DMS53 treated with DMSO at 0.1 percent for 48 hours (cell line): Measurements from ENCODE around the gene SYCP2L.
"Not testable (repeated sequence)": the region's sequence is repeated elsewhere in the genome, so short reads cannot be mapped to it uniquely, and the experiment has no call there.

Experiments
- DNase-seq: peaks from one replicate; lab custom pipeline; 2025; ENCODE audit not compliant: unreplicated experiment; lab: John Stamatoyannopoulos, UW

The SYCP2L gene

DNA sequence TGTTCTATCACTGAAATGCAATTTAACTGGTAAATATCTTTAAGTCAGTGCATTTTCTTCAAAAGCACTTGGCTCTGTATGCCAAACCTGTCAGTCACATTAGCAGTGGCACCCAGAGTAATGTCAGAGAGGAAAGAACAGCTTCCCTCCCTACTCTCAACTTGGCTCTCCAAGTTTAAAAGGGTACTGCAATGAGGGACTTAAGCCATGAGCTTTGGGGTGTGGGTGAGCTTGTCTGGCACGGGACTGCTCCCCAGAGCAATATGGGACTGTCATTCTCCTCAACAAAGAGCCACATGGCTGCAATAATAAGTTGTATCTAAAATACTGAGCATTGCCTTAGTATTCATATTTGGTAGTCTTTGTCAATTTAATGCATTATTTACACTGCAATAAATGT is 9.0 kb upstream of the SYCP2L start:
- no peak for DNase-seq

DNA sequence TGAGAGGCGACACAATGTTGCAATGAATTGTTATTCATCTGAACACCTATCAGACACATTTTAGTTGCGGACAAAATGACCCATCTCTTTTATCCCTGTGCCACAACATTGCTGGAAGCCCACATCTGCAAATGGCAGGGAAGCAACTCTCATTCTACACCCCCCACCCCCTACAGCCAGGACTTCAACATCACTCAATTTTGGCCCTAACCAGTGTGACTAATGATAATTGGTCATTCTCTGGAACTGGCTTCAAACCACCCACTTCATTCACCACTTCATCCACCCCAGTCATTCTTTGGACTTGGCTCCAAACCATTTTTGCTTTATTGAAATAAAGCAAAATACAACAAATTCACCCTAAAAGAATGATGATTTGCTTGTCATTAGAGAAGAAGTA is 6.5 kb upstream of the SYCP2L start:
- no peak for DNase-seq

DNA sequence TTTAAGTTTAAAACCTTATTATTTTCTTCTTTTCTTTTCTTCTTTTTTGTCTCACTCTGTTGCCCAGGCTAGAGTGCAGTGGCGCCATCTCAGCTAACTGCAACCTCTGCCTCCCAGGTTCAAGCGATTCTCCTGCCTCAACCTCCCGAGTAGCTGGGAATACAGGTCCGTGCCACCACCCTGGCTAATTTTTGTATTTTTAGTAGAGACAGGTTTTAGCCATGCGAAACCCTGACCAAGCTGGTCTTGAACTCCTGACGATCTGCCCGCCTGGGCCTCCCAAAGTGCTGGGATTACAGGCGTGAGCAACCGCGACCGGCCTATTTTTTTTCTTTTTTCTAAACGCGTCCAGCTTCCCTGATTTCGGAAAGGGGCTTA is 4.6 kb upstream of the SYCP2L start:
- not testable (repeated sequence) for DNase-seq

DNA sequence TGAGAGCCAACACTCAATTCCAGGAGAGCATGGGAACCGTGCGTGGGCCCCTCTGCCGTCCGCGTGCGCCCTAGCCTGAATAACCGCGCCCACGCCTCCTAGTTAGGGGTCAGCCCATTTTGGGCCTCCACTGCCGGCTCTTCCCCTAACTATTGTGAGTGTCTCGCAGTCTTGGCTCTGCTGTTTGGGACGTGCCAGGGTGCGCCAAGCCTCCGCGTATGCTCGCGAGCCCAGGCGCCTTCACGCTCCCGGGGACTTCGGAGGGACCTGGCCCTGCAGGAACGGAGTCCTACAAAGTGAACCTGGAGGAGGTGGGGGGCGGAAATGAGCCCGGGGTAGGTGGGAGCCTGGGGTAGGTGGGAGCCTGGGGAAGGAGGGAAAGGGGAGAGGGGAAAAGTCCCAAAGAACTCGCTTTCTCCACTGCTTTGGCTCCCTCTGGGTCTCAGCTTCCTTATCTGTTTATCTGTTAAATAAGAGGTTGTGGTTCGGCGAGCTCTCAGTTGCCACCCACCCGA is 4.1 kb upstream of the SYCP2L start:
- DNase-seq, result no peak

DNA sequence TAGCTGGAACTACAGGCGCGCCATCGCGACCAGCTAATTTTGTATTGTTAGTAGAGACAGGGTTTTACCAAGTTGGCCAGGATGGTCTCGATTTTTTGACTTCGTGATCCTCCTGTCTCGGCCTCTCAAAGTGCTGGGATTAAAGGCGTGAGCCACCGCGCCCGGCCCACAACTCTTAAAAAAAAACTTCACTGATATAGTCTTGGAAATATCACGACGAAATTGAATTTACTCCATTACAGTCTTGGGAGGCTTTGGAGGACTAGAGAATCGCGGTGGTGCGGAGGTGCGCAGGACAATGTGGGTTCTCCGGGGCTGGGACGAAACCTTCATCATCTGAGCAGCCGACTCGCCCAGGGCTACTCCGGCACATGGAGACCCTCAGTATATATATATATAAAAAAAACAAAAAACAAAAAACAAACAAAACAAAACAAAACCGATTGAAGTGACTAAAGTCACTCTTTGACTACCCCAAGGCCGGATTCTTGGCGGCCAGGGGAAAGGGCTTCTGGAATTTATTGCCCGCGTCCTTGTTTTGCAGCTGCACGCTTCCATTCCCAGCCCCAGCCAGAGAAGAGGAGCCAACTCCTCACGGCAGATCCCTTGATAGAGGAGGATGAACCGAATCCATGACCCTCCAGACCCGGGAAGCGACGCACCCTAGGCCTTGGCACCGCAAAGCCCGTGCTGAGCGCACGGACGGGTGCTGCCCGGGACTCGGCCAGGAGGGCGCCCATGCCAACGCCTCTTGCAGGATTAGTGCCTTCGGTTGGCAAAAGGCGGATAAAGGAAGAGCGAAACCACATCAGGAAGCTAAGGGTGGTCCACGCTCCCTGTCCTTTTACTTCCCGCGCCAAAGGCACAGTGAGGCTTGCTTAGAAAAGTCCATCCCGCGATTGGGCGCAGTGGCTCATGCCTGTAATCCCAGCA is 3.3 kb upstream of the SYCP2L start:
- DNase-seq, result no peak

DNA sequence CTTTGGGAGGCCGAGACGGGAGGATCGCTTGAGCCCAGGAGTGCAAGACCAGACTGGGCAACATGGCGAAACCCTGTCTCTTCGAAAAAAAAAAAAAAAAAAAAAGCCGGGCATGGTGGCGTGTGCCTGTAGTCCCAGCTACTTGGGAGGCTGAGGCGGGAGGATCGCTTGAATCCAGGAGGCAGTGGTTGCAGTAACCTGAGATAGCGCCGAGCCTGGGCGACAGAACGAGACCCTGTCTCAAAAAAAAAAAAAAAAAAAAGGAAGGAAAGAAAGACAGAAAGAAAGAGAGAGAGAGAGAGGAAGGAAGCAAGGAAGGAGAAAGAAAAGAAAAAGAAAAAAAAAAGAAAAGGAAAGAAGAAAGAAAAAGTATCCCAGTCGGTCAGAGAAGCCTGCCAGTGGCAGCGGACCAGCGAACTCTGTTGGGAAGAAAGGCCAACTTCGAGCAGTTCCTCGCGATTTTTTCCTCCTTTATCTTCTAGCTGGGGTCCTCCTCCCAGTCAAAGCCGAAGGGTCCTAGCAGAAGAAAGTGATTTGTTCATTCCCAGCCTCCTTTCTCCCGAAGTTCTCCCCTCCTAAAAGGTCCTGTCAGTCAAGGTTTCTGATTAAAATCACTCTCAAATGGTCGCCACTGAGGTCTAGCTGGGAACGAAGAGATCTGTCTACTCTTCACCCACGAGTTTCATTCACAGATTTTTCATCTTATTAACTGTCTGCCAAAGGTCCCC is 2.4 kb upstream of the SYCP2L start:
- DNase-seq, result no peak

DNA sequence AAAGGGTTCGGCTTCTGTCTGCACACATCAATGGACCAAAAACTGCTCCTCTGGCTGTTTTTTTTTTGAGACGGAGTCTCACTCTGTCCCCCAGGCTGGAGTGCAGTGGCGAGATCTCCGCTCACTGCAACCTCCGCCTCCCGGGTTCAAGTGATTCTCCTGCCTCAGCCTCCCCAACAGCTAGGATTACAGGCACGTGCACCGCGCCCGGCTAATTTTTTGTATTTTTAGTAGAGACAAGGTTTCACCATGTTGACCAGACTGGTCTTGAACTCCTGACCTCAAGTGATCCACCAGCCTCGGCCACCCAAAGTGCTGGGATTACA is 524 bp upstream of the SYCP2L start:
- DNase-seq, result not testable (repeated sequence)

DNA sequence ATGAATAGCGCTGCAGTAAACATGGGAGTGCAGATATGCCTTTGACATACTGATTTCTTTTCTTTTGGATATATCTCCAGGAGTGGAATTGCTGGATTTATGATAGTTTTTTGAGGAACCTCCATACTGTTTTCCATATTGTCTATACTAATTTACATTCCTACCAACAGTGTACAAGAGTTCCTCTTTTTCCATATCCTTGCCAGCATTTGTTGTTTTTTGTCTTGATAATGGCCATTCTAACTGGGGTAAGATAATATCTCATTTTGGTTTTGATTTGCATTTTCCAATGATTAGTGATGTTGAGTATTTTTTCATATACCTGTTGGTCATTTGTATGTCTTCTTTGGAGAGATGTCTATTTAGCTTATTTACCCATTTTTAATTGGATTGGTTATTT is 3.3 kb downstream of the SYCP2L start:
- DNase-seq, result no peak

DNA sequence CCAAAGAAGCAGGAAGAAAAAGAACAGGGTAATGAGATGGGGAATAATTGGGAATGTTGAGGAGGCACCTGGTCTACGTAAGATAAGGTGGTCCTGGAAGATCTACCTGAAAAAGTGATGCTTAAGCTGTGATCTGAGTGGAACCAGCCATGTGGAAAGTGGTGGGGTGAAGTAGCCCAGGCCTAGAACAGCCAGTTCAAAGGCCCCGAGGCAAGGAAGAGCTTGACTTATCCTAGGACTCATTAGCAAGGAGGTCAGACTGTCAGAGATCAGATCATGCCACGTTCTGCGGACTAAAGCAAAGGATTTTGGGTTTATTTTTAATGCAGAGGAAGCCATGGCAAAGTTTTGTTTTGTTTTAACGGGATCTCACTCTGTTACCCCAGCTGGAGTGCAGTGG is 5.1 kb downstream of the SYCP2L start:
- DNase-seq, result no peak

DNA sequence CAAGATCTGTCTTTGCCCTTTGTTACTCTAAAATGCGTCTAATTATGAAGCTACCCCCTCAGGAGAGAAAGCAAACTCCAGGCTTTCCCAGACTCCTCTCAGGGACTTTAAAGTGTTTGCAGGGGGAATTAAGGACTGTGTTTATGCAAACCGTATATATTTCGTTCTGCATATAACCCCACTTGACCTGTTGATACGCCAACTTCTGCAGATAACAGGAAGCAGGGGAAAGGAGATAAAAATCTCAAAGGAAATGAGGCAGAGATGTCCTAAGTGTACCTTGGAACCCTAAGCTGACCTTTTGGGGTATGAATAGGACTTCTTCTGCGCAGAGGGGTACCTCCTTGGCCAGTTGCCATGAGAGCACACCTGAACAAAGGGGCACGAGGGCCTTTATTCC is 8.1 kb downstream of the SYCP2L start:
- DNase-seq, result no peak

DNA sequence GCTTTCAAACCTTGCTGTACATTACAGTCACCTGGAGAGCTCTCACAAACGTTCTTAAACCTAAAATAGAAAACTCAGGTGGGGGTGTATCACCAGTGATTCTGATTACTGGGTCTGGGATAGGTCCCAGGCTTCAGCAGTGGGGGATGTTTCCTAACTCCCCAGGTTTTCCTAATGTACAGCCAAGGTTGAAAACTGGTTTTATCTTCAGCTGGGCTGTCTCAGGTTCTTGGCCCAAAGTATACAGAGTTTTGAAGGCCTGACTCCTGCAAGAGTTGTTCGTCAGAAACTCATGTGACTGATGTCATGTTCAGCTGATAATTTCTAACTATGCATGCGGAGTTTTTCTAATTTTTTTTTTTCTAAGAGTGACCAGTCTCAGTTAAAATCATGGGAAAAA is 9.8 kb downstream of the SYCP2L start:
- no peak for DNase-seq

DNA sequence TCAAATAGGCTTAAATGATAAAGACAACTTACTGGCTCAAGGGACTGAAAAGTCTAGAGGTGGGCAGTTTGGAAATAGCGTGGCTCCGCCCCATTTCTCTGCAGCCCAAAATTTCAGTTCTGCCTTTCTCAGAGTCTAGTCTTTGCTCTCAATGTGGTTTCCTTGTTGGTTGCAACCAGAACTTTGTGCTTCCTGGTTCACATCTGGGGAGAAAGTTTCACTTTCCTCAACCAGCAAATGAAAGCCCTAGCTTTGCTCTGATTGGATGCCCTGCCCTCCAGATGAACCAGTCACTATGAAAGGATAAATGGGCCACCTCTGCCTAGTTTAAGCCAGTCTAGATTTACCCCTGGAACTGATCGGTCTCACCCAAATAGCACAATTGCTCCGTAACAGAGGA is 14.9 kb downstream of the SYCP2L start:
- DNase-seq, result no peak

DNA sequence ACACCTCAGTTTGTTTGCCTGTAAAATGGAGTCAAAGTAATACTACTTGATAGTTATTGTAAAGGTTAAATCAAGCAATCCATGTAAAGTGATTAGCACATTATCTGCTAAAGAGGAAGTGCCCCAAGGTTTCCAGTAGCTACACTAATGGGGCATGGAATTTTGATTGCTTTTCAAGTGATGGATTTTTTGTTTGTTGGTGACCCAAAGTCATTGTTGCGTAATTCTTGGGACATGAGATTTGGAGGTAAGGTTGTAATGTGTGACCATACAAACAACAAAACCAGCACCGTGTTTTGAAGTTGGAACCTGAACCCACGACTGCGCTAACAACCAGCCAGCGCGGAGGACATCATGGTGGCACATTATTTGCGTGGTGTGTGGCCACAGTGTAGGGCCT is 17.2 kb downstream of the SYCP2L start:
- no peak for DNase-seq

DNA sequence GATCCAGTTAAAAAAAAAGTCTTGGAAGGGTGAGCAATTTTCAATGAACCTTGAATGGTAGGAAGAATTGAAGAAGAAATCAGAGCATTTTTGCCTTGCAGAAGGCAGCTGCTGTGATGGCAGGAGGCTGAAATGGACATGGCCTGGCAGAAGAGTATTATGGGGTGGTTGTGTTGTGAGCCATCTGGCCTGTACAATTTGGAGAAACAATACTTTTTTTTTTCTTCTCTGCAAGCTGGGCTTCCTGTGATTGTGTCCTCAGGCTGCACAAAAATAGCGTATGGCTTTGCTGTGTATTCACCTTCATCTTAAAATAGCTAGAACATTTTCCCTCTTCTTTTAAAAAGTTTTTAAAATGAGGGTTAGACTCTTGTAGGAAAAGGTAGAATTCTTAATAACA is 21.4 kb downstream of the SYCP2L start:
- DNase-seq, result no peak

DNA sequence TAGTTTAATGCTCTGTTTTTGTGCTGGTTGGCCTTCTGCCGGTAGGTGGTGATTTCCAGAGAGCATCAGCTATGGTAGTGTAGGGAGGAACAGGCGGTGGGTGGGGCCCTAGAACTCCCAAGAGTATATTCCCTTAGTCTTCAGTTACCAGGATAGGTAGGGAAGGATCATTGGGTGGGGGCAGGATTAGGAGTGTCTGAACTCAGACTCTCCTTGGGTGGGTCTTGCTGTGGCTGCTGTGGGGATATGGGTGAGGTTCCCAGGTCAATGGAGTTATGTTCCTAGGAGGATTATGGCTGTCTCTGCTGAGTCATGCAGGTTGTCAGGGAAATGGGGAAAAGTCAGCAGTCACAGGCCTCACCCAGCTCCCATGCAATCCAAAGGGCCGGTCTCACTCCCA is 32.7 kb downstream of the SYCP2L start:
- not testable (repeated sequence) for DNase-seq

DNA sequence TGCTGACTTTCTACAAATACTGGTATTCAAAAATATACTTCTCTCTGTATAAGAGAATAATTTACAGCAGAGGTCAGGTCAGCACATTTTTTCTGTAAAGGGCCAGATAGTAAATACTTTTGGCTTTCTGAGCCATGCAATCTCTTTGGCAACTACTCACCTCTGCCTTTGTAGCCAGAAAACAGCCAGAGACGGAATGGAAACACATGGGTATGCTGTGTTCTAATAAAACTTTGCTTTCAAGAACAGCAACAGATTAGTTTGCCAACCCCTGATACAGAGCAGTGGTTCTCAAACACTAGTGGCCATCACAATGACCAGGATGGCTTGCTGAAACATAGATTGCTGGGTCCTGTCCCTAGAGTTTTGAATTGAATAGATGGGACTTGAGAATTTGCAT is 46.3 kb downstream of the SYCP2L start:
- no peak for DNase-seq

DNA sequence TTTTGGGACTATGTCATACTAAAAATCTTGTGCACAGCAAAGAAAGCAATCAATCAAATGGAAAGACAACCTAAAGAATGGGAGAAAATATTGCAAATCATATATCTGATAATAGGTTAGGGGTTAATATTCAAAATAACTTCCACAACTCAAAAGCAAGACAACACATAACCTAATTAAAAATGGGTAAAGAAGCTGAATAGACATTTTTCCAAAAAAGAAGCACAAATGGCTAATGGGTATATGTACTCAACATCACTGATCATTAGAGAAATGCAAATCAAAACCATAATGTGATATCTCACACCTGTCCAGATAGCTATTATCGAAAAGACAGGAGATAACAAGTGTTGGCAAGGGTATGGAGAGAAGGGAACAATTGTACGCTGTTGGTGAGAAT is 53.0 kb downstream of the SYCP2L start:
- no peak for DNase-seq

DNA sequence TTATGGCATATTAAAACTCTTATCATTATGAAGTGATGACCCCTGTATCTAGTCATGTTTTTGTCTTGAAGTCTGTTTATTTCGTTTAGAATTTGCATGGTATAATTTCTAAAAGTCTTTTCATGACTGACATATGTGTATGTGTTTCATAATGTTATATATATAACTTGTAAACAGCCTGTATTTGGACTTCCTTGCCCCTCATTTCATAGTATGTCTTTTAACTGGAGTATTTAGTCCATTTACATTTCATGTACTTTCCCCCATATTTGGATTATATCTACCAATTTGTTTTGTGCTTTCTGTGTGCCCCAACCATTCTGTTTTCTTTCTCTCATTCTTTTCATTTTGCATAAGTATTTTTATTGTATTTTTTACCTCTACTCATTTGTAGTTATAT is 59.0 kb downstream of the SYCP2L start:
- no peak for DNase-seq

DNA sequence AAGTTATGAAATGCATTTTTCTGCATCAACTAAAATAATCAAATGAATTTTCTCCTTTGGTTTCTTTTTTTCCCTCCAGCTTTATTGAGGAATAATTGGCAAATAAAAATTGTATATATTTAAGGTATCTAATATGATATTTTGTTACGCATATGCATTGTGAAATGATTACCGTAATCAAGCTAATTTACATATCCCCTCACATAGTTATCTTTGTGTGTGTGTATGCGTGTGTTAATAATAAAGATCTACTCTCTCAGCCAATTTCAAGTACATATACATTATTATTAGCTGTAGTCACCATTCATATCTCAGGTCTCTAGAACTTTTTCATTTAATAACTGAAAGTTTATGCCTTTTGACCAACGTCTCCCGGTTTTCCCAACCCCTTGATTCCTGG is 61.1 kb downstream of the SYCP2L start:
- no peak for DNase-seq

DNA sequence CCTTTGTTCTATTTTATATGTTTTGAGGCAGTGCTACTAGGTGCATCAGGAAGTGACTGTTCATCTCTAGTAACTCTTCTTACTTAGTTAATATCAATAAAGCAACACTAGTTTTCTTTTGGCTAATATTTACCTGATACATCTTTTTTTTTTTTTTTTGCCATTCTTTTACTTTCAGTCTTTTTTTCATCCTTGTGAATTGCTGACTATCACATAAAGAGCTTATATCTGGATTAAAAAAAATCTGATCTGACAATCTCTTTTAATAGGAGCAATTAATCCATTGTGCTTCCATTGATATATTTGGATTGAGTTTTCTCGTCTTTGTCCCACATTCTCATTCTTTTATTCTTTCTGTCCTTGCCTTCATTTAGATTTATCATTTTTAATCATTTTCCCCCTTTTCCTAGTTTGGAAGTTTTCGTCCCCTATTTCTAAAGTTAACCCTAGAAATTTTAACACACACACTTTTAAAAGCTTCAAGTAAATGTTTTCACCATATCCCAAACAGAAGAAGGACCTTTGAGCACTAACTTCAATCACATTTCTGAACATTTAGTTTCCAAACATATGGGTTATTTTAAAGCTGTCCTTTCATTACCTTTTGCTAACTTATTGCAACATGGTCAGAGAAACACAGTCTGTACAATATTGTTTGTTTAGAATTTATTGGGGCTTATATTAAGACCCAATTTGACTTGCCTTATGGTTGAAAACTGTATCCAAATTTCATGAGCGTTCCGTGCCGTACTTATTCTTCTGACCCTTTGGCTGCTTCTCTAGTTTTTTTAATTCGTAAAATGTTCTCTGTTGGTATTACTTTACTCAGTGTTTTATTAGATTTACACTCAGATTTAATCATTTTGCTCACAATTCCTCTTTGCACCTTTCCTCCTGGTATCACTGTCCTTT is 63.0 kb downstream of the SYCP2L start:
- no peak for DNase-seq

DNA sequence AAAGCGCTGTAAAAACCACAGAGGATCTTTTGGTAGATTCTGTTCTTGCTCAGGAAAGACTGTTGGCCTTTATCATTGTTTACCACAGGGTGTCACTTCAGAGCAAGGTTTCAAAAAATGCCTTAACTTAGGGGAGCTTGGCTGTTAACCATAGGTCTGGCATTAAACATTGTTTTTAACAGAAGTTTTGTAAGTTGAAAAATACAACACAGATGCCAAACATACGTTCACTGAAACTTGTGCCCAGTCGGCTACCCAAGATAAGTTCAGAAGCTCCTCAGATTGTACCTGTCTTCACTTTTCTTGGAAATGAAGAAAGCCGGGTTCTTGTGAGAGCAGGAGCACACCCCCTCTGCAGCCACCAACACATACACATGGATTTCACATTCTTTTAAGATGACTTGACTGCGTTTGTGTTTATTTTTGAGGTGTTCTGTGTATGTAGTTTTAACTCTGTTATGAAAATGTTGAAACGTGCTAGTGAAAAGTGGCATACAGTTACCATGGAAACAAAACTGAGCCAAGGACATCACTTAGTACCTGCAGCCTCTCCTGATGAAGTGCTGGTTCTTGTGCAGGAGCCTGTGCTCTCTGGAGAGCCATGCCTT is 64.9 kb downstream of the SYCP2L start:
- DNase-seq, result peak; percentile 46
